ENCODE data around the gene CCNG1.

CCNG1 gene

GRCh38 chr5:163459819-163460561, 22.6 kb downstream of the CCNG1 start, which contains the start of gene NUDCD2:
Gene NUDCD2 (minus strand): TSS chr5:163460102. CDS start chr5:163460050, 52 bp downstream.
- Histone ChIP-seq H3K9ac (ENCODE audit: low read length) (peak within 1 kb of the TSS; percentile 99), H3K27me3 (ENCODE audit: low read depth, low read length) (no peaks in the 10 kb centered on the region), H3K36me3 (replicated peaks; ENCODE audit: low read depth, low read length) (peaks cover 25% of the 10 kb centered on the region), H3K4me1 (ENCODE audit: low read length) (peaks cover 22% of the 10 kb centered on the region), H3K79me2 (ENCODE audit: low read length) (peaks cover 82% of the 10 kb centered on the region), H3K4me2 (ENCODE audit: low read length) (peak within 1 kb of the TSS; percentile 86), H2AFZ (ENCODE audit: low read depth, low read length) (peak within 1 kb of the TSS; percentile 93), H3K4me3 (ENCODE audit: low read length) (peak within 1 kb of the TSS; percentile 99), H3K9me3 (ENCODE audit: insufficient read depth, low read length) (no peaks in the 10 kb centered on the region), H3K27ac (ENCODE audit: low read length) (peak within 1 kb of the TSS; percentile 97), H4K20me1 (ENCODE audit: insufficient read depth, low read length) (no peaks in the 10 kb centered on the region)
- TF ChIP-seq CTCF (IDR thresholded peaks at IDR 0.05; ENCODE audit: low read depth, low read length) (peak; percentile 36; the same call in 1 of the 2 replicates), EZH2phosphoT487 (IDR thresholded peaks at IDR 0.05; ENCODE audit: low read depth) (no peak)

GRCh38 chr5:163460562-163461171, 23.3 kb downstream of the CCNG1 start, which contains the start of gene HMMR:
Gene HMMR (plus strand): TSS chr5:163460632. CDS start chr5:163460693, 61 bp downstream.
- no peak for TF ChIP-seq EZH2phosphoT487 (IDR thresholded peaks at IDR 0.05; ENCODE audit: low read depth)
- no peak for TF ChIP-seq CTCF (IDR thresholded peaks at IDR 0.05; ENCODE audit: low read depth, low read length)
- no peaks in the 10 kb centered on the region for H3K9me3 ChIP-seq (ENCODE audit: insufficient read depth, low read length)
- H3K27me3 ChIP-seq (ENCODE audit: low read depth, low read length) = no peaks in the 10 kb centered on the region
- H3K4me3 ChIP-seq (ENCODE audit: low read length) = peak within 1 kb of the TSS; percentile 99
- H2AFZ ChIP-seq (ENCODE audit: low read depth, low read length) = peak within 1 kb of the TSS; percentile 93
- H3K4me1 ChIP-seq (ENCODE audit: low read length) = peaks cover 22% of the 10 kb centered on the region
- H3K9ac ChIP-seq (ENCODE audit: low read length) = peak within 1 kb of the TSS; percentile 99
- peaks cover 22% of the 10 kb centered on the region for H3K36me3 ChIP-seq (replicated peaks; ENCODE audit: low read depth, low read length)
- peaks cover 85% of the 10 kb centered on the region for H3K79me2 ChIP-seq (ENCODE audit: low read length)
- peak within 1 kb of the TSS; percentile 86 for H3K4me2 ChIP-seq (ENCODE audit: low read length)
- no peaks in the 10 kb centered on the region for H4K20me1 ChIP-seq (ENCODE audit: insufficient read depth, low read length)
- peak within 1 kb of the TSS; percentile 97 for H3K27ac ChIP-seq (ENCODE audit: low read length)

GRCh38 chr5:163463063-163463435, 25.7 kb downstream of the CCNG1 start:
- Histone ChIP-seq H3K27me3 (ENCODE audit: low read depth, low read length) (no peaks in the 10 kb centered on the region), H3K27ac (ENCODE audit: low read length) (no peak overlapping the region), H3K36me3 (replicated peaks; ENCODE audit: low read depth, low read length) (peaks cover 25% of the 10 kb centered on the region), H2AFZ (ENCODE audit: low read depth, low read length) (no peak overlapping the region), H3K4me3 (ENCODE audit: low read length) (no peak overlapping the region), H3K79me2 (ENCODE audit: low read length) (peaks cover 81% of the 10 kb centered on the region), H3K9ac (ENCODE audit: low read length) (no peak overlapping the region), H3K4me1 (ENCODE audit: low read length) (peaks cover 22% of the 10 kb centered on the region), H4K20me1 (ENCODE audit: insufficient read depth, low read length) (no peaks in the 10 kb centered on the region), H3K4me2 (ENCODE audit: low read length) (peak overlapping the region; percentile 86), H3K9me3 (ENCODE audit: insufficient read depth, low read length) (no peaks in the 10 kb centered on the region)
- TF ChIP-seq CTCF (IDR thresholded peaks at IDR 0.05; ENCODE audit: low read depth, low read length) (no peak), EZH2phosphoT487 (IDR thresholded peaks at IDR 0.05; ENCODE audit: low read depth) (no peak)

- TF ChIP-seq EZH2phosphoT487 (IDR thresholded peaks at IDR 0.05; ENCODE audit: low read depth) = no peak
- TF ChIP-seq CTCF (IDR thresholded peaks at IDR 0.05; ENCODE audit: low read depth, low read length) = no peak
- H3K27ac ChIP-seq (ENCODE audit: low read length) = no peak overlapping the region
- no peak overlapping the region for H2AFZ ChIP-seq (ENCODE audit: low read depth, low read length)
Measured at GRCh38 chr5:163467682-163468081, 30.3 kb downstream of the CCNG1 start.

More at GRCh38 chr5:163467682-163468081, 30.3 kb downstream of the CCNG1 start:
- Histone ChIP-seq H3K9ac (ENCODE audit: low read length) (no peak overlapping the region), H3K27me3 (ENCODE audit: low read depth, low read length) (no peaks in the 10 kb centered on the region), H3K4me2 (ENCODE audit: low read length) (no peak overlapping the region), H3K9me3 (ENCODE audit: insufficient read depth, low read length) (no peaks in the 10 kb centered on the region), H3K79me2 (ENCODE audit: low read length) (peaks cover 41% of the 10 kb centered on the region), H3K4me3 (ENCODE audit: low read length) (no peak overlapping the region), H3K36me3 (replicated peaks; ENCODE audit: low read depth, low read length) (peaks cover 59% of the 10 kb centered on the region), H4K20me1 (ENCODE audit: insufficient read depth, low read length) (no peaks in the 10 kb centered on the region), H3K4me1 (ENCODE audit: low read length) (peaks cover 8% of the 10 kb centered on the region)
